ENCODE results near the gene ITIH5. TPM values are rescaled to one million over a fixed set of nuclear protein-coding genes. Genes with fewer than 3 reads are reported as not detected.
A peak's percentile ranks its signal among the peaks of the same experiment; 100 is the strongest.
"Not testable (repeated sequence)": the region's sequence is repeated elsewhere in the genome, so short reads cannot be mapped to it uniquely, and the experiment has no call there.

Gene ITIH5
- total RNA-seq, 3 donors from 2014 or later: not detected

DNA sequence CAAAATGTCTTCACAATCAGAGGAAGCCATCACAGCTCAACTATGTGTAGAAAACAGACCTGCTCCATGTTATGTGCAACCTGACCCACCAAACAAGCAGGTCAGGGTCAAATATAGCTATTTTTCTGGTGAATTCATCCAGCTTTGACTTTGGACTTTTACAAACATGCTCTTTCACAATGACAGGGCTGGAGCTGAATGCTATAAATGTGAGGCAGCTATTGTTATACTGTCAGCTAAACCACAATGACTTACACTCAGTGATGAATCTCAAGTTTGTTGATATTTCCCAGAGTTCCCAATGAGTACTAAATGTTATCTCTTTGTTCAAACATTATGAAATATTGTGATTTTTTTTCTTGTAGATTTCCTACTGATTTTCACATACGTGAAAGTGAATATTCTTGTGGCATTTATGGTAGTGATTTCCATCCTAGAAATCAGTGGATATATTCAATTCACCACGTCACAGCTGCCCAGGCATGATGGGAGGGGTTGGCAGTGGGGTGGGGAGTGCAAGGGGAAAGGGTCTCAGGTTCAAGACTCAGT, 33.9 kb upstream of the ITIH5 start:
- Mint-ChIP-seq H3K36me3 (ENCODE audit: insufficient read depth) (no peaks in the 10 kb centered on the region), H3K4me3 (no peak overlapping the region), H3K9me3 (no peaks in the 10 kb centered on the region), H3K27me3 (ENCODE audit: low read depth) (peaks cover 44% of the 10 kb centered on the region), H3K4me1 (ENCODE audit: low read depth) (no peaks in the 10 kb centered on the region)
- ATAC-seq: no peak
- DNase-seq: no peak

DNA sequence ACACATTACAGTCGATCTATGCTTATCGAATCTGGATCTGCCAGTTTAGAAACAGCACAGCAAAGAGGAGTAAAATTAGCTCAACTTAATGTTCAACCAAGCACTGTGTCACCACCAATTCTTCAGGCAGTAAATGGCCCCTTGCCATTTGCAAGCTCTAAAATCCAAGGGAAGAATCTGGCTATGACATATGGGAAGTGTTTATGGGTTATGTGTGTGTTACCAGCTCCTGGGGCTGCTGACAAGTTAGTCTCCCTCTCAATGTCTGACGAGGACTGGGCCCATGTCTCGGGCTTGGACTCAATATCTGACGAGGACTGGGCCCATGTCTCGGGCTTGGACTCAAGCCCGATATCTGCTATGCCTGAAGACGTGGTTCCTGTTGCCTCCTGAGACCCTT, 30.7 kb upstream of the ITIH5 start:
- Mint-ChIP-seq H3K36me3 (ENCODE audit: insufficient read depth) (no peaks in the 10 kb centered on the region), H3K4me3 (no peak overlapping the region), H3K9me3 (peaks cover 7% of the 10 kb centered on the region), H3K27me3 (ENCODE audit: low read depth) (peaks cover 27% of the 10 kb centered on the region), H3K4me1 (ENCODE audit: low read depth) (no peaks in the 10 kb centered on the region)
- DNase-seq: no peak
- ATAC-seq: no peak

DNA sequence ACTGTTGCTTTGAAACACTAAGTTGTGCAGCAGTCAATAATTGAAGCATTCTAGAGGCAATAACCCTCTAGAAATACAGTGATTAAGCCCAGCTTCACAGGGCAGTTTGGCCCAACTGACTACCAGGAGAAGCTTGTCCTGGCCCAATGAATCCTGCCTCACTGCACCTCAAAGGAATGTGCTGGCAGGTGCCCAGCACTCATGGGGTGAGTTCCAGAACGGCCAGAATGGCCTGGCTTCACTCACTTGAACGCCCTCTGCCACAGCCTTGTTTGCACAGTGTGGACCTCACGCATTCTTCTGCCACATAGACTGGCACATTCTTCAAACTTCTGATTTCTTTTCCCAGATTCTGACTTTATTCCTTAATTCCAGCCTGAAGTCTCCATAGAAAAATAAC, 29.8 kb upstream of the ITIH5 start:
- H3K27me3 Mint-ChIP-seq (ENCODE audit: low read depth): peaks cover 20% of the 10 kb centered on the region
- H3K36me3 Mint-ChIP-seq (ENCODE audit: insufficient read depth): no peaks in the 10 kb centered on the region
- DNase-seq (no peak), ATAC-seq (no peak)
- peaks cover 7% of the 10 kb centered on the region for H3K9me3 Mint-ChIP-seq
- H3K4me1 Mint-ChIP-seq (ENCODE audit: low read depth): no peaks in the 10 kb centered on the region
- H3K4me3 Mint-ChIP-seq: no peak overlapping the region

DNA sequence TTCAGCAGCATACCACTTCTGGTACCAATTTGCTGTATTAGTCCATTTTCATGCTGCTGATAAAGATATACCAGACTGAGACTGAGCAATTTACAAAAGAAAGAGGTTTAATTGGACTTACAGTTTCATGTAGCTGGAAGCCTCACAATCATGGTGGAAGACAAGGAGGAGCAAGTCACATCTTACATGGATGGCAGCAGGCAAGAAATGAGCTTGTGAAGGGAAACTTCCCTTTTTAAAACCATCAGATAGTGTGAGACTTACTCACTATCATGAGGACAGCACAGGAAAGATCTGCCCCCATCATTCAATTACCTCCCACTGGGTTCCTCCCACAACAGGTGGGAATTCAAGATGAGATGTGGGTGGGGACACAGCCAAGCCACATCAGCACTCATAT, 26.4 kb upstream of the ITIH5 start:
- not testable (repeated sequence) for H3K36me3 Mint-ChIP-seq (ENCODE audit: insufficient read depth); H3K4me1 Mint-ChIP-seq (ENCODE audit: low read depth); DNase-seq; H3K4me3 Mint-ChIP-seq; ATAC-seq; H3K27me3 Mint-ChIP-seq (ENCODE audit: low read depth)
- H3K9me3 Mint-ChIP-seq: peaks cover 11% of the 10 kb centered on the region

DNA sequence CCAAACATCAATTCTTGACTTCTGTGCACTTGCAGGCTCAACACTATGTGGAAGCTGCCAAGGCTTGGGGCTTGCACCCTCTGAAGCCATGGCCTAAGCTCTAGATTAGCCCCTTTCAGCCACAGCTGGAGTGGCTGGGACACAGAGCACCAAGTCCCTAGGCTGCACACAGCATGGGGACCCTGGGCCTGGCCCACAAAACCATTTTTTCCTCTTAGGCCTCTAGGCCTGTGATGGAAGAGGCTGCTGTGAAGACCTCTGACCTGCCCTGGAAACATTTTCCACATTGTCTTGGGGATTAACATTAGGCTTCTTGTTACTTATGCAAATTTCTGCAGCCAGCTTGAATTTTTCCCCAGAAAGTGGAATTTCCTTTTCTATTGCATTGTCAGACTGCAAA, 25.6 kb upstream of the ITIH5 start:
- not testable (repeated sequence) for DNase-seq; H3K4me3 Mint-ChIP-seq; ATAC-seq; H3K36me3 Mint-ChIP-seq (ENCODE audit: insufficient read depth); H3K4me1 Mint-ChIP-seq (ENCODE audit: low read depth); H3K27me3 Mint-ChIP-seq (ENCODE audit: low read depth)
- H3K9me3 Mint-ChIP-seq: peaks cover 11% of the 10 kb centered on the region

DNA sequence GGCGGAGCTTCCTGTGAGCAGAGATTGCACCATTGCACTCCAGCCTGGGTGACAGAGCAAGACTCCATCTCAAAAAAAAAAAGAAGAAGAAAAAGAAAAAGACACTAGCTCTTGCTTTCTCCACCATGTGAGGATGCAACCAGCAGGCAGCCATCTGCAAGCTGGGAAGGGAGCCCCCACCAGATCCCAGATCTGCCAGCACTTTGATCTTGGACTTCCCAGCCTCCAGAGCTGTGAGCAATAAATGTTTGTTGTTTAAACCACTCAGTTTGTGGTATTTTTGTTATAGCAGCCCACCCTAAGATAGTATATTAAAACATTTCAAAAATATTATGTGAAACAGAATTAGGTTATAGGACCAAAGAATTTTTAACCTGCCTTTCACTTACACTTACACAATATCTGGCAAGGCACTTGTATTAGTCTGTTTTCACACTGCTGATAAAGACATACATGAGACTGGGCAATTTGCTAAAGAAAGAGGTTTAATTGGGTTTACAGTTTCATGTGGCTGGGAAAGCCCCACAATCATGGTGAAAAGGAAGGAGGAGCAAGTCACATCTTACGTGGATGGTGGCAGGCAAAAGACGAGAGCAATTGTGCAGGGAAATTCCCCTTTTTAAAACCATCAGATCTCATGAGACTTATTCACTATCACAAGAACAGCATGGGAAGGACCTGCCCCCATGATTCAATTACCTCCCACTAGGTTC, 24.3 kb upstream of the ITIH5 start:
- not testable (repeated sequence) for H3K4me3 Mint-ChIP-seq; H3K27me3 Mint-ChIP-seq (ENCODE audit: low read depth)

DNA sequence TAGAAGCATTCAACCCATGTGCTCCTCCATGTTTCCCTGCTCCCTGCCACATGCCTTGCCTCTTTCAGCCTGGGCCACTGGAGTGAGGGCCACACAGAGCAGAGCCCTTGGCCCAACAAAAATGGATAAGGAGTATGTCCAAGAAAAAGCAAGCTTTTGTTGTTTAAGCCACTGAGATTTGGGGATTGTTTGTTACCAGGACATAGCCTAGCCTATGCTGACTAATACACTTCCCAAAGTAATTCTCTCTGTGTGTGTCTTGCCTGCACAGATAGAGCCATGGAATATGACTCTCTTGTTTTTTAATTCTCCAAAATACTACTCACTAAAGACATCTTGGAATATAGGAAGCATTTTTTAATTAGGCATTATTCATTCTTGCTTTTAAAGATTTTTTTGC, 22.8 kb upstream of the ITIH5 start:
- Mint-ChIP-seq H3K9me3 (peaks cover 11% of the 10 kb centered on the region), H3K4me3 (no peak overlapping the region)

More for the DNA sequence above, 24.3 kb upstream of the ITIH5 start:
- ATAC-seq: peak; percentile 70 to 71
- peaks cover 11% of the 10 kb centered on the region for H3K9me3 Mint-ChIP-seq
- not testable (repeated sequence) for H3K36me3 Mint-ChIP-seq (ENCODE audit: insufficient read depth); H3K4me1 Mint-ChIP-seq (ENCODE audit: low read depth); DNase-seq

DNA sequence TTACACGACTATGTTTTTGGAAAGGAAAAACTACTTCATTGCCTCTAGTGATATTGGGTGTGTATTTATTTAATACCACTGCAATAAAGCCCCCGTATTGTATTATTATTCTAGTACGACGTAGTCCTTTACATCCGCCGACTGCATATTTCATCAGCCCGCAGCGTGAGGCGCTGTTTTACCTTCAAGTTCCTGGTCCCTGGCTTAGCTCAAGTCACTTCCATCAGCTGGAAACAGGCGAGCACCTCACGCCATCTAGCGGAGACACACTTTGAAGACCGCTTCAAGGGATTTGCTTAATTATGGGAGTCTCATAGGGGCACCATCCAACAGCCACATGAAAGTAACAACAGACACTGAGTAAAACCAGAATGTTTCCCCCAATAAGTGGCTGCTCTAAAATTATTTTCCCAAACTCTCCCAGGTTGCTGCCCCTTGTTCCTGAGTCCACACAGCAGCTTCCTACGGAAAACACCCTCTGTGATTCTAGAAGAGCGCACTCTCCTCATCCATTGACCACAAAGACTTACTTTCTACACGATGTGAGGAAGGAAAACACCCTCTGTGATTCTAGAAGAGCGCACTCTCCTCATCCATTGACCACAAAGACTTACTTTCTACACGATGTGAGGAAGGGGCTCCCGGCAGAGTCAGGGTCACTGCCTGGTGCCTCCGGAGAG, 20.6 kb upstream of the ITIH5 start:
- H3K36me3 Mint-ChIP-seq (ENCODE audit: insufficient read depth): no peaks in the 10 kb centered on the region
- peaks cover 6% of the 10 kb centered on the region for H3K4me1 Mint-ChIP-seq (ENCODE audit: low read depth)
- H3K9me3 Mint-ChIP-seq: peaks cover 3% of the 10 kb centered on the region
- DNase-seq: peak; percentile 67
- peaks cover 7% of the 10 kb centered on the region for H3K27me3 Mint-ChIP-seq (ENCODE audit: low read depth)
- H3K4me3 Mint-ChIP-seq: no peak overlapping the region
- ATAC-seq: peak; percentile 86 to 92

More for the DNA sequence above, 22.8 kb upstream of the ITIH5 start:
- Mint-ChIP-seq H3K4me1 (ENCODE audit: low read depth) (peaks cover 6% of the 10 kb centered on the region), H3K36me3 (ENCODE audit: insufficient read depth) (no peaks in the 10 kb centered on the region), H3K27me3 (ENCODE audit: low read depth) (no peaks in the 10 kb centered on the region)
- no peak for DNase-seq
- ATAC-seq: no peak

DNA sequence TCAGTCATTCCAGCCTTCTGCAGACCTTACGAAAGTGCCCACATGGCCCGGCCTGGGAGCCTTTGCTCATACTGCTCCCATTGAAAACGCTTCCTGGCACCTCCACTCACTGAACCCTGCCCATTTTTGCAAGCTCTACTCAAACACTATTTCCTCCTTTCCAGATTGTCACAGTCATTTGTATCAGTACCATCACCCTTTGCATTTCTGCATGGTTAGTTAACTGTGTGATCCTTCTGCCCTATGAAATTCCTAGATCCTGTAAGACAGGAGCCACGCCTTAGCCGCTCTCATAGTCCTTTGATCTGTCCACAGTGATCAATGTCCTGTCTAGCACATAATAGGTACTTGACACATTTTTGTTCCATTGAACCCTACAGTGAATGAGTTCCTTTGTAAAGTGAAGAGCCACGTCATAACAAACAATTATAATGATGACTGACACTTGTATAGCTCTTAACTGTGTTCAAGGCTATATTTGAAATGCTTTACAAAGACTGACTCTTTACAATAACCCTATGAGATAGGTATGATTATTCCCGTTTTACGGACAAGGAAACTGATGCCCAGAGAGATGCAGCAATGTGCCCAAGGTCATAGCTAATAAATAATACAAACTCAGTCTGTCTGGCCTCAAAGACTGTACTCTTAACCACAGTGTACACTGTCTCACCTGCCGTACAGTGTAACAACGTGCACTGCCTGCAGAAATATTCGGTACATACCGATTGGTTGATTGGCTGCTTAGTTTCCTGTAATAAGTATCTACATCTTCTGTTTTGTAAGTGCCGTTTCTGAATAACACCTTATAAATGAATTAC, 19.8 kb upstream of the ITIH5 start:
- no peak overlapping the region for H3K4me3 Mint-ChIP-seq
- DNase-seq (no peak), ATAC-seq (no peak)
- H3K4me1 Mint-ChIP-seq (ENCODE audit: low read depth): peaks cover 6% of the 10 kb centered on the region
- H3K27me3 Mint-ChIP-seq (ENCODE audit: low read depth): peaks cover 7% of the 10 kb centered on the region
- peaks cover 3% of the 10 kb centered on the region for H3K9me3 Mint-ChIP-seq
- no peaks in the 10 kb centered on the region for H3K36me3 Mint-ChIP-seq (ENCODE audit: insufficient read depth)

DNA sequence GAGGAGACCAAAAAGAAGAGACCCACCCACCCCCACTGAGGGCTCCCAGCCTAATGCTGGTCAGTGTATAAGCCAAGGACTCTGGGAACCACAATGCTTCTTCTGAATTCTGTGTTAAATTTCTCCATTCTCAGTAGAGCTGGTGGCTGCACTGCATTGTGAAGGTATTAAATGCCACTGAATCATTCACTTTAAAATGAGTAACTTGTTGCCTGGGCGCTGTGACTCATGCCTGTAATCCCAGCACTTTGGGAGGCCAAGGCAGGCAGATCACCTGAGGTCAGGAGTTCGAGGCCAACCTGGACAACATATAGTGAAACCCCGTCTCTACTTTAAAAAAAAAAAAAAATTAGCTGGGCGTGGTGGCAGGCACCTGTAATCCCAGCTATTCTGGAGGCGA, 13.3 kb upstream of the ITIH5 start:
- H3K9me3 Mint-ChIP-seq; DNase-seq; H3K4me1 Mint-ChIP-seq (ENCODE audit: low read depth); H3K4me3 Mint-ChIP-seq; H3K36me3 Mint-ChIP-seq (ENCODE audit: insufficient read depth); ATAC-seq: not testable (repeated sequence)
- H3K27me3 Mint-ChIP-seq (ENCODE audit: low read depth): peaks cover 34% of the 10 kb centered on the region

DNA sequence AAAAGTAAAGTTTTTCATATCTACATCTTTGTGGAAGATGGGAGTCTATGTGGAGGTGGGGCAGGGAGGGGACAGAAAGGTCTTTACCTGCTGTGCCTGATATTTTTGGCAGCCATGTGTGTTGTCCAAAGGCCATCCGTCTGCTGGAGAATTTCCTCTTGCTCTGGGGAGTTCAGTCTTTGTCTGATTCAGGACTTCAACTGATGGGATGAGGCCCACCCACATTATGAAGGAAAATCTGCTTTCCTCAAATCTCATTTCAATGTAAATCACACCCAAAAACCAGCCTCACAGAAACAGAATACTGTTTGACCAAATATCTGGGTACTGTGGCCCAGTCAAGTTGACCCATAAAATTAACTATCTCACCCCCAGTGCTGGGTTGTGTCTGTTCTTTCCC, 12.5 kb upstream of the ITIH5 start:
- peaks cover 39% of the 10 kb centered on the region for H3K27me3 Mint-ChIP-seq (ENCODE audit: low read depth)
- H3K4me1 Mint-ChIP-seq (ENCODE audit: low read depth): no peaks in the 10 kb centered on the region
- no peaks in the 10 kb centered on the region for H3K36me3 Mint-ChIP-seq (ENCODE audit: insufficient read depth)
- DNase-seq (no peak), ATAC-seq (no peak)
- no peak overlapping the region for H3K4me3 Mint-ChIP-seq
- H3K9me3 Mint-ChIP-seq: no peaks in the 10 kb centered on the region

DNA sequence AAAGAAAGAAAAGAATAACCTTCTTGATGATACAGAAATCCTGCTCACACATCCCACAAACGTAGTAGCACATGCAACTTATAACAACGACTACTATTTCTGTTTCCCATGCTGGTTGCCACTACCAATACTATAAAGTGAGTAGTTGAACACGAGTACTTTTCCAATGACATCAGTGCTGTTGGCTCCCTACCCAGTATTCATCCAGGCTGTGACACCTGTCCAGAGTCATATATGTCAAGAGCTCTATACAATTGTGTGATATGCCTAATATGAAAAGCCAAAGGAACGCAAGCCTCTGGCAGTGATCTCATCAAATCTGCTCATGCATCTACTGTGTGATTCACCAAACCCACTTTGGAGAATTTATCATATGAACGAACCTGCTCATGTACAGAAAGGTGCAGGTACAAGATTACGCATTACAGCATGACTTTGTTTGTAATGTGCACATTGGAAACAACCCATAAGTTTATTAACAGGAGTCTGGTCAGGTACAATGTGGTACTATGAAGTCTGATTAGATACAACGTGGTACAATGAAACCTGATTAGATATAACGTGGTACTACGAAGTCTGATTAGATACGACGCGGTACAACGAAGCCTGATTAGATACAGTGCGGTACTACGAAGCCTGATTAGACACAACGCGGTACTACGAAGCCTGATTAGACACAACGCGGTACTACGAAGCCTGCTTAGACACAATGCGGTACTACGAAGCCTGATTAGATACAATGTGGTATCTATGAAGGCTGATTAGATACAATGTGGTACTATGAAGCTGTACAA, 5.8 kb upstream of the ITIH5 start:
- no peak for DNase-seq
- no peaks in the 10 kb centered on the region for H3K36me3 Mint-ChIP-seq (ENCODE audit: insufficient read depth)
- H3K27me3 Mint-ChIP-seq (ENCODE audit: low read depth): peaks cover 58% of the 10 kb centered on the region
- peaks cover 4% of the 10 kb centered on the region for H3K4me1 Mint-ChIP-seq (ENCODE audit: low read depth)
- no peak overlapping the region for H3K4me3 Mint-ChIP-seq
- no peaks in the 10 kb centered on the region for H3K9me3 Mint-ChIP-seq
- no peak for ATAC-seq

DNA sequence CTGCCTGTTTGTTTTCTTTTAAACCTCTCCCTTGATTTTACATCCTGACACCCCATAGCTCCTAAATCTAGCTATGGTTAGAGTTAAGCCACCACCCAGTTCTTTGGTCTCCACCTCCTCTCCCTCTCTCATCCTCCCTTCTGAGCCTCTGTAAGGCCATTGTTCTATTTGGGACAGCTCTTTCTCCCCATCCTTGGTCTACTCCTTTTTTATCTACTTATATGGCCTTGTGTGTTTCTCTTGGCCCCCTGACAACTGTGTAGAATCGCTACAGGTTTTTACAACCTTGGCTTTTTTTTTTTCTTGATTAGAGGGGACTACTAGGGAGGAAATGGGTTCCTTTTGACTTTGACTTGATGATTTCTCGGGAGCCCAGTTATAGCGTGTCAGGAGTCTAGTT, 3.4 kb upstream of the ITIH5 start:
- peaks cover 13% of the 10 kb centered on the region for H3K4me1 Mint-ChIP-seq (ENCODE audit: low read depth)
- peaks cover 56% of the 10 kb centered on the region for H3K27me3 Mint-ChIP-seq (ENCODE audit: low read depth)
- ATAC-seq (no peak), DNase-seq (no peak)
- H3K9me3 Mint-ChIP-seq: no peaks in the 10 kb centered on the region
- H3K4me3 Mint-ChIP-seq: no peak overlapping the region
- no peaks in the 10 kb centered on the region for H3K36me3 Mint-ChIP-seq (ENCODE audit: insufficient read depth)

All from activated T-cell treated with anti-CD3 and anti-CD28 coated beads, Interleukin-2, amount 50 U/mL, for 4 hours (primary cell).